ENCODE results near the gene ATG7.

DNA sequence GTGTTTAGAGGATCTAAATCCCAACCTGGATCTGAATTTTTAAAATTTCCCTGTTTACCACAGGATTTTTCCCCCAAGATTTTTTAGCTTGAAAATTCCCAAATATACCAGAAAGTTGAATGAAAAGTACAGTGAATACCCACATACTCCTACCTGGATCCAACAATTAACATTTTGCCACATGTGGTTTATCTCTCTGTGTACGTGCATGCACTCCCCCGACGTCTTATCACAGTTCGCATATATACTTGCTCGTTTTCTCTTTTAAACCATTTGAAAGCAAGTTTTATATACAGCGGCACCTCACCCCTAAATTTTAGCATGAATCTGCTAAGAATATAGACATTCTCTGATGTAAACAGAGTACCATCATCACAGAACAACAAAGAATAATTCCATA, 165.3 kb downstream of the ATG7 start:
- TF ChIP-seq POLR2AphosphoS5 (IDR thresholded peaks at IDR 0.05; ENCODE audit: borderline replicate concordance, low read depth, low read length) (no peak), EZH2 (IDR thresholded peaks at IDR 0.05) (no peak)

All from SK-N-MC (cell line).